ENCODE data around the gene EXOG.

GRCh38 chr3:38497031-38497430 lies 891 bp downstream of the EXOG start:
- TF ChIP-seq CTCF (IDR thresholded peaks at IDR 0.05): no peak
- TF ChIP-seq POLR2A (IDR thresholded peaks at IDR 0.05): no peak
